ENCODE measurements around the gene EXOSC2. TPM values are rescaled to one million over a fixed set of nuclear protein-coding genes. Genes with fewer than 3 reads are reported as not detected.
A peak's percentile ranks its signal among the peaks of the same experiment; 100 is the strongest.

EXOSC2 gene
- total RNA-seq, 1 experiment from 2014 or later, result 101 TPM

DNA sequence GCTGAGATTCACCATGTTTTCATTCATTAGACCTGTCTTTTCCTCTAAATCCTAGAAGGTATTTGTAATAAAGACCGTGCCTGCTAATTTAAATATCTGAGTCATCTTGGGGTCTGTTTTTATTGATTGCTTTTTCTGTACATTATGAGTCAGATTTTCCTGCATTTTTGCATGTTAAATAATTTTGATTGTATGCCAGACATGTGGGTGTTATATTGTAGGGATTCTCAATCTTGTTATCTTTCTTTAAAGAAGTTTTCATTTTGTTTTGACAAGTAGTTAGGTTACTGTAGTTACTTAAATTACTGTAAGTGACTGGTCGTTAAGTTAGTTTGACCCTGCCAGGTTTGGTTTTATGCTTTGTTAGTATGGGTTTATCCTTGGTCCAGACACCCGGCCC lies 35.1 kb downstream of the EXOSC2 start:
- H3K9me3 ChIP-seq (replicated peaks), result no peaks in the 10 kb centered on the region
- H3K4me3 ChIP-seq, result no peak overlapping the region
- no peak overlapping the region for H3K27ac ChIP-seq
- H3K27me3 ChIP-seq, result no peaks in the 10 kb centered on the region
- H3K4me1 ChIP-seq, result peaks cover 11% of the 10 kb centered on the region
- DNase-seq, result no peak
- H3K36me3 ChIP-seq, result no peaks in the 10 kb centered on the region

DNA sequence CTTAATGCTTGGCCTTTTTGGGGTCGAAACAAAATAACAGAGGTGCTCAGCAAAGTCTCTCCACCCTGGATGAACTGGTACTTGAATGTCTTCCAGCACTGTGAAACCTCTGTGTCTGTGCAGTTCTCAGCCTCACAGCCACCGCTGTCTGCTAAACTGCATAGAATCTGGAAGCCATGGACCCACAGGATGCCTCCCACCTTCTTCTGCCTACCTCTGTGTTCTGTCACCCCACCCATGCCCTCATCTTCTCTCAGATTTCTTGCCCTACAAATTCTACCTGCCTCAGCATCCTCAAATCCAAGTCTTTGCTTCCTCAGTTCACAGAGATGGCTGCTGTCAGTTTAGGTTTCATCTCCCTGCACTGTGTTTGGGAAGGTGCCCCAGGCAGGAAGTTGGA lies 35.6 kb downstream of the EXOSC2 start:
- H3K4me3 ChIP-seq, result no peak overlapping the region
- H3K36me3 ChIP-seq, result no peaks in the 10 kb centered on the region
- H3K9me3 ChIP-seq (replicated peaks), result no peaks in the 10 kb centered on the region
- no peaks in the 10 kb centered on the region for H3K27me3 ChIP-seq
- no peak for DNase-seq
- H3K4me1 ChIP-seq, result peaks cover 11% of the 10 kb centered on the region
- H3K27ac ChIP-seq, result no peak overlapping the region

DNA sequence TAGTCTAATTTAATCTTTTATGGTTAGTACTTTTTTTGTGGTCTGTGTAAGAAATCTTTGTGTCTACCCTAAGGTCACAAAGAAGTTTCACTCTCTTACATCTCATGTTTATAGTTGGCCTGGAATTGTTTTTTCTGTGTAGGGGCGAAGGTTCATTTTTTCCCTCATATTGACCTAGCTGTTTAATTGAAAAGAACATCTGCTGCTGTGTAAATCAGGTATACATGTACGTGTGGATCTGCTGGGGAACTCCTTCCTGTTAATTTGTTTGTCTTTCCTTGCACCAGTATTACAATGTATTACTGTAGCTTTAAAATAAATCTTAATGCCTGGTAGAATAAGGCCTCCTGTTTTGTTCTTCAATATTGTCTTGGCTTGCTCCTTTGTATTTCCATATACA lies 37.8 kb downstream of the EXOSC2 start:
- Histone ChIP-seq H3K27ac (no peak overlapping the region), H3K27me3 (no peaks in the 10 kb centered on the region), H3K9me3 (replicated peaks) (no peaks in the 10 kb centered on the region), H3K4me3 (no peak overlapping the region), H3K4me1 (peaks cover 11% of the 10 kb centered on the region), H3K36me3 (no peaks in the 10 kb centered on the region)
- DNase-seq, result no peak

DNA sequence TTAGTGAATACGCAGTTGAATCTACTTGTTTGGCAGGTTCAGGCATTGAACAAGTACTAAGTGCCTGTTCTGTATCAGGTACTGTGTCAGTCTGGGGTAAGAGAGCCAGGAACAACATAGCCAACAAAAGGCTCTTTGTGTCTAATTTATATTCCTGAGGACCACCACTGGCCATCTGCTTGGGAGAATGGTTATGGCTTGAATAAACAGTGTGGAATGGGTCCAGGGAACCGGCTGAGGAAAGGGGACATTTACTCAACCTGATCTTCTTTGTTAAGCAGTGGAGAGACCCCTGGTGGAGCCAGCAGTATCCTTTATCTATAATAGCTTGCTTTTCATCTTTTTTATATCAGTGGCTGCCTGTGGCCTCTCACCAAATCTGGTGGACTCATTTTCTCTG lies 38.6 kb downstream of the EXOSC2 start:
- no peaks in the 10 kb centered on the region for H3K27me3 ChIP-seq
- H3K4me3 ChIP-seq, result no peak overlapping the region
- peaks cover 11% of the 10 kb centered on the region for H3K4me1 ChIP-seq
- no peaks in the 10 kb centered on the region for H3K9me3 ChIP-seq (replicated peaks)
- H3K27ac ChIP-seq, result no peak overlapping the region
- peak; percentile 30 to 62 for DNase-seq
- H3K36me3 ChIP-seq, result no peaks in the 10 kb centered on the region

DNA sequence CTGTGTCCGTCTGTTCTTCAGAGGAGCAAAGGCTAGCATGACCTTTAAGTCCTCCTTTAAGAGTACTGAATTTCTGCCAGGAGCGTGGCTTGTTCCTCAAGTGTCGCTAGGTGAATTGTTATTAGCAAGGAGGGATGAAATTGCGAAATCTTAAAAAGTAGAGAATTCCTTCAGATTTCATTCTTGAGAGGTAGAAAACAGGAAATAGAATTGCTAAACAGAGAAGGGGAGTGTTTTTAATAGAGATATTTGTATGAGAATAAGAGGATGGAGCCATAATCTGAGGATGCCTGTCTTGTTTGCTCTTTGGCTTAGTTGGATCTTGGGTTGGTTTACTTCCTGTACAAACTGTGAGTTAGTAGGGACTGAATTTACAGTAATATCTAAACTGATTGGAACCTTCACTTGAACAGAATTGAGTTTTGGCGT lies 39.2 kb downstream of the EXOSC2 start:
- no peak overlapping the region for H3K27ac ChIP-seq
- no peaks in the 10 kb centered on the region for H3K9me3 ChIP-seq (replicated peaks)
- no peaks in the 10 kb centered on the region for H3K27me3 ChIP-seq
- peaks cover 11% of the 10 kb centered on the region for H3K4me1 ChIP-seq
- DNase-seq, result no peak
- no peaks in the 10 kb centered on the region for H3K36me3 ChIP-seq
- H3K4me3 ChIP-seq, result no peak overlapping the region

DNA sequence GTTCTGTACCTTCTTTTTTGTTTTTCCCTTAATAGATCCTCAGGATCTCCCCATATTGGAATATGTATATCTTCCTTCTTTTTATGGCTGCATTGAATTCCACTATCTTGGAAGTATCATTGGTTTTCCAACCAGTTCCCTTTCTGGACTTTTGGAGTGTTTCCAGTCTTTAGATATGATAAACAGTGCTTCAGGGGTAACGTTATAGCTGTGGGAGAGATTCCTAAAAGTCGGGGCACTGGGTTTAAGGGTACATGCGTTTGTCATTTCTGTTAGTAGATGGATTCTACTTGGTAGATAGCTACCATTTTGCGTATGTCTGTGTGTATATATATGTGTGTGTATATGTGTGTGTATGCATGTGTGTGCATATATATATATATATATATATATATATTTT lies 42.0 kb downstream of the EXOSC2 start:
- no peak overlapping the region for H3K4me3 ChIP-seq
- DNase-seq, result no peak
- no peaks in the 10 kb centered on the region for H3K9me3 ChIP-seq (replicated peaks)
- H3K4me1 ChIP-seq, result peaks cover 11% of the 10 kb centered on the region
- H3K27me3 ChIP-seq, result no peaks in the 10 kb centered on the region
- H3K36me3 ChIP-seq, result no peaks in the 10 kb centered on the region
- H3K27ac ChIP-seq, result no peak overlapping the region

DNA sequence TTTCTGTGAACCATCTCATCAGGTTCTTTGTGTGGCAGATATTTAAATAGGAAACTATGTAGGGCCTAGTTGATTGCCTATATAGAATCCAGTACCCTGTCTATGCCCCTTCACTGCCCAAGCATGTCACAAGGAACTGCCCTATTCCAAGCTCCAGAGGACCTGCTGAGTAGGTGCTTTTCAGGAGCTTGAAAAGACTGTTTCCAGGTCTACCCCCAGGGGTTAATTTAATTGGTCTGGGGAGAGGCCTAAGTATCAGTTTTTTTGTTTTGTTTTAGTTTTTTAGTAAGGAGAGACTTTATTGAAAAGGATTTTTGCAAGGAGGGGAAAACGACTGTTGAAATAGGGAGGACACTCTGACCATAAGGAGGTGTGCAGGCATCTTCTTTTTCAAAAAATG lies 43.3 kb downstream of the EXOSC2 start:
- Histone ChIP-seq H3K27ac (no peak overlapping the region), H3K36me3 (no peaks in the 10 kb centered on the region), H3K4me3 (no peak overlapping the region), H3K27me3 (no peaks in the 10 kb centered on the region), H3K4me1 (peaks cover 7% of the 10 kb centered on the region), H3K9me3 (replicated peaks) (no peaks in the 10 kb centered on the region)
- no peak for DNase-seq

DNA sequence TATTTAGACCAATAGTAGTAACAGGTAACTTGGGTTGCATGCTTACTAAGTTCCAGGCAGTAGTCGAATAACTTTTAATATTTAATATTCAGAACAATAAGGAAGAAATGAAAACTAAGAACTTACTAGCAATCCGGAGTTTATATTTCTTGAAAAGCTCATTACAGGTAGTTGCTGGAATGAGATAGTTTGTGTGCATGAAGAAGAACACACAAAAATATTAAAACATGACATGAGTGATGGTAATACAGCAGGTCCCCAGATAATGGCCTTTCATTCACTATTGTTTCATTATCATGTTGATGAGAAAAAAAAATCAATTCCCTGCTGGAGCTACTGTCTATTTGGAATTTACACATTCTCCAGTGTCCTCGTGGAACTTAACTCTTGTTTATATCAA lies 44.7 kb downstream of the EXOSC2 start:
- Histone ChIP-seq H3K9me3 (replicated peaks) (no peaks in the 10 kb centered on the region), H3K4me1 (no peaks in the 10 kb centered on the region), H3K27ac (no peak overlapping the region), H3K4me3 (no peak overlapping the region), H3K27me3 (no peaks in the 10 kb centered on the region), H3K36me3 (no peaks in the 10 kb centered on the region)
- no peak for DNase-seq

DNA sequence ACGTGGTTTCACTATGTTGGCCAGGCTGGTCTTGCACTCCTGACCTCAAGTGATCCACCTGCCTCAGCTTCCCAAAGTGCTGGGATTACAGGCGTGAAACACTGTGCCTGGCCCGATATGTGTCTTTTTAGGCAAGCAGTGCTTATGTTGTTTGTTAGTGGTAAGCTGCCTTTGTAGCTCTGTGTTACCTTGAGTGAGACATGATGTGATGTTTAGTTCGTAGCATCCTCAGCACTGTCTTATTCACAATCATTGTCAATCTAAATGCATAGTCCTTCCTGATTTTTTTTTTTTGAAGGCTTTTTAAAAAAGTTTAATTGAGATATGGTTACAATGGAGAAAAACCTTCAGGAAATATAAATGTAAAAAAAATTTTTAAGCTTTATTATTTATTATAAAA lies 45.5 kb downstream of the EXOSC2 start:
- Histone ChIP-seq H3K27ac (no peak overlapping the region), H3K36me3 (no peaks in the 10 kb centered on the region), H3K4me3 (no peak overlapping the region), H3K9me3 (replicated peaks) (no peaks in the 10 kb centered on the region), H3K27me3 (no peaks in the 10 kb centered on the region), H3K4me1 (no peaks in the 10 kb centered on the region)
- DNase-seq, result no peak

DNA sequence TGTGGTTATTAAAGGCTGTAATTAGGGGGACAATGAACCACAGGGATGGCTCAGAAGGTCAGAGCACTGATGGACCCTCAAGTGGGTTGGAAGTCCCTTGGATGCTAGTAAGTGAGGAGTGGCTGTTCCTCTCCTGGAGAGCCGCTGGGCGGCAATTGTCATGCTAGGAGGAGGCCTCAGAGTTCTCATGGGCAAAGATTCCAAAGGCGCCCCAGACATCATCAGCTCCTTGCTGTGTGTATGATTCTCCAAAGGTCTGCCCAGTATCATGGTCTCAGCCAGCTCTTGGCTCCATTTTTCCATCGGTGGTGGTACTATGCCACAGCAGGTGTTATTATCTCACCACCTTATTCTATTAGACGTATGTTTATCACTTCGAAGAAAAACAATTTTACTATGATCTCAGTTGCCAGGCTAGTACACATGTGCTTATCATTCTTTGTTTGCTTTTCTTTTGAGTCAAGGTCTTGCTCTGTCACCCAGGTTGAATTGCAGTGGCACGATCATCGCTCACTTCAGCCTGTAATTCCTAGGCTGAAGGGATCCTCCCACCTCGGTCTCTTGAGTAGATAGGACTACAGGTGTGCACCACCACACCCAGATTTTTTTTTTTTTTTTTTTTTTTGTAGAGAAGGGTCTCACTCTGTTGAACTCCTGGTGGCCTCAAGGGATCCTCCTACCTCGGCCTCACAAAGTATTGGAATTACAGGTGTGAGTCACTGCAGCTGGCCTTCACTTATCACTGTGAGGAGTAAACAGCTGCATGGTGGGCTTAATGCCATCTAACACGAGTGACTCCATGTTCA lies 46.8 kb downstream of the EXOSC2 start:
- H3K27me3 ChIP-seq, result no peaks in the 10 kb centered on the region
- DNase-seq, result no peak
- H3K4me3 ChIP-seq, result no peak overlapping the region
- H3K4me1 ChIP-seq, result no peaks in the 10 kb centered on the region
- H3K9me3 ChIP-seq (replicated peaks), result no peaks in the 10 kb centered on the region
- no peak overlapping the region for H3K27ac ChIP-seq
- no peaks in the 10 kb centered on the region for H3K36me3 ChIP-seq

DNA sequence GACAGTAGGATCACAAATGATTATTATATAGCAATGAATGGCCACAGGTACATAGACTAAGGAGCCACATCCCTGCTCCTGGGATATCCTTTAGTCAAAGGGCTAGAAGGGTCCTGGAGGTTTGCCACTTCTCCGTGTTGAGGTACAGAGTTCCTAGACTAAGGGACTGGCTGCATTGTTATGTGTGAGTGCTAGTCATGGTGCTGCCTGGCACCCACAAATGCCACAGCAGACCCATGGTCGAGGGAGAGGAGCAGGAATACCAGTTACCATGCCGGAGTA lies 47.4 kb downstream of the EXOSC2 start:
- Histone ChIP-seq H3K9me3 (replicated peaks) (no peaks in the 10 kb centered on the region), H3K36me3 (no peaks in the 10 kb centered on the region), H3K4me1 (no peaks in the 10 kb centered on the region), H3K27ac (no peak overlapping the region), H3K27me3 (no peaks in the 10 kb centered on the region), H3K4me3 (no peak overlapping the region)
- no peak for DNase-seq

DNA sequence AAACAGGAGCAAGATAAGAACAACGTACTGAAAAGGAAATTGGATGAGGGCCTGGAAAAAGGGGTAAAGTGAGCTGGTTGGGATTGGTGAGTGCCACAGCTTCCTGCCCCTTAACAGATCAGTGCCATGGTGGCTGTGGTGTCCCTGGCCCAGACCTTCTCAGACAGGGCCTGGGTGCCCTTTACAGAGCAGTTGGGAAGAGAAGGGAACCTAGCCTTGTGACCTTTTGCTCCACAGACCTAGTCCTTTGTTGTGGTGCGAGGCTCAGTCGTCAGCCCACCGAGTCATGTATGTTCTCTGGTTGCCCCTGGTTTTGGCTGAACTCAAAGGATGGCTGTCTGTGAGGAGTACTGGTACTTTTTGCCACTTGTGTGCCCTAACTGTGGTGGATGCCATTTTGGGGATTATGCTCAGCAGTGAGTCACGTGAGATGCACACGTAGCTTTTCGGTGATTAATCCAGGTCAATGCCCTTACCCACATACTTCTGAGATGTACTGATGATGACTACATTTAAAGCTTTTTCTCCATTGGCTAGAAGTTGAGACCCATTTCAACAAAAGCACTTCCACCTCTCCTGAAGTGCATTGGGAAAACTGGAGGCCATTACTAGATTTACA lies 48.4 kb downstream of the EXOSC2 start:
- Histone ChIP-seq H3K36me3 (no peaks in the 10 kb centered on the region), H3K4me1 (no peaks in the 10 kb centered on the region), H3K9me3 (replicated peaks) (no peaks in the 10 kb centered on the region; the same call in 1 of the 2 replicates), H3K27me3 (no peaks in the 10 kb centered on the region), H3K27ac (no peak overlapping the region), H3K4me3 (no peak overlapping the region)
- no peak for DNase-seq

DNA sequence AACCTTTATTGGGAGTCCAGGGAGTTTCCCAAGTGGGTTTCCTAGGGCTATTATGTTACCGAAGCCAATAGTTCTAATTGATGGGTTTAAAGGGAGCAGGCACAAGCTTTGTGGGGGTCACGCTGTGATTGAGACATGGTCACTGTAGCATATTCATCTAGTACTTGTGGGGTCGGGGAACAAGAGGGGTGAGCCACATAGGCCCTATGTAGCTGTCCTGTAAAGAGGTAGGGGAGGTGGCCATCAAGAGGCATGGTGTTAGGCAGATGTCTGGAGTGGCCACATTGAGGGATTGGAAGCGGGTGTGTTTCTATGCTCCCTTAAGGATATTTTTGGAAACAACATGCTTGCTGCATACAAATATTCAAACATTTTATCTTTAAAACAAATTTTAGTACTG lies 50.1 kb downstream of the EXOSC2 start:
- Histone ChIP-seq H3K4me3 (no peak overlapping the region), H3K27me3 (no peaks in the 10 kb centered on the region), H3K27ac (no peak overlapping the region), H3K9me3 (replicated peaks) (no peaks in the 10 kb centered on the region; the same call in 1 of the 2 replicates), H3K36me3 (no peaks in the 10 kb centered on the region), H3K4me1 (no peaks in the 10 kb centered on the region)
- DNase-seq, result no peak

DNA sequence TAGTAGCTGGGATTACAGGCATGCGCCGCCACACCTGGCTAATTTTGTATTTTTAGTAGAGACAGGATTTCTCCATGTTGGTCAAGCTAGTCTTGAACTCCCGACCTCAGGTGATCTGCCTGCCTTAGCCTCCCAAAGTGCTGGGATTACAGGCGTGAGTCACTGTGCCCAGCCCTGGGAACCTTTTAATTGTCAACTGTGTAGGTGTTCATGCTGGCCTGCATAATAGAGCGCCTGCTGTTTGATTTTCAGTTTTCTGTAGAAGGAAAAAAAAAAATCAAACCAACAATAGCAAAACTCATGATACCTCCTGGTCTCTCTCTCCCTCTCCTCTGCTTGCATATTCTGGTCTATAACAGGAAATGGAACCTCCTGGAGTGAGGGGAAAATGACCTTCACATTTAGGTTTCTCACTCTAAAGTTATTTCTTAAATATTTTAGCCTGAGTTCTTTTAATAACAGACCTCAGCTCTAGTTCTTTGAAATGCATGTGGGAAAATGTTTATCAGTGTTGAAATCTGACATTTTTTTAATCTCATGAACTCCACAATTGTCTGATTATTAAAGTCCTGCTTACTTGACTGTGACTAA lies 51.7 kb downstream of the EXOSC2 start:
- DNase-seq, result no peak
- H3K4me1 ChIP-seq, result no peaks in the 10 kb centered on the region
- H3K27ac ChIP-seq, result no peak overlapping the region
- no peaks in the 10 kb centered on the region for H3K36me3 ChIP-seq
- H3K4me3 ChIP-seq, result no peak overlapping the region
- no peaks in the 10 kb centered on the region for H3K27me3 ChIP-seq
- no peaks in the 10 kb centered on the region; the same call in 1 of the 2 replicates for H3K9me3 ChIP-seq (replicated peaks)

DNA sequence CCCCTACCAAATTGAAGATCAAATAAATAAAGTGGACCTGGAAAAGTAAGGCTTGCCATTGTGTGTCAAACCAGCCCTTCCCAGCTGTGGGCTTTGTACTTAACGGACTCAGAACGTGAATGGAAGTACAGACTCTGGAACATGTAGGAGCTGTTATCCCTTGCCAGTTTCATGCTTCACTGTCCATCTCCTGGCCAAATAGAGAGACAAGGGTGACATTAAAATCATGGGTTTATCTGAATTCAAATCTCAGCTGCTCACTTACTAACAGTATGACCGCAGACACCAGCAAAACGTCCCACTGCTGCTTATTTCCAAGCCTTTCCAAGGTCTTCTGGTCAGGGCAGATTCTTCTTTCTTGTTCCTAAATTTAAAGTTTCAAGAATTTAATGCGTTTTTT lies 52.2 kb downstream of the EXOSC2 start:
- H3K27ac ChIP-seq, result no peak overlapping the region
- no peaks in the 10 kb centered on the region for H3K4me1 ChIP-seq
- no peaks in the 10 kb centered on the region for H3K36me3 ChIP-seq
- H3K27me3 ChIP-seq, result no peaks in the 10 kb centered on the region
- no peaks in the 10 kb centered on the region; the same call in 1 of the 2 replicates for H3K9me3 ChIP-seq (replicated peaks)
- DNase-seq, result no peak
- H3K4me3 ChIP-seq, result no peak overlapping the region
